ENCODE data around the gene C12orf42. TPM values are rescaled to one million over a fixed set of nuclear protein-coding genes. Genes with fewer than 3 reads are reported as not detected.

The C12orf42 gene
- 0.29 TPM in 1 of 2 replicates, not detected in the other for total RNA-seq
- long read RNA-seq = 0 reads

DNA sequence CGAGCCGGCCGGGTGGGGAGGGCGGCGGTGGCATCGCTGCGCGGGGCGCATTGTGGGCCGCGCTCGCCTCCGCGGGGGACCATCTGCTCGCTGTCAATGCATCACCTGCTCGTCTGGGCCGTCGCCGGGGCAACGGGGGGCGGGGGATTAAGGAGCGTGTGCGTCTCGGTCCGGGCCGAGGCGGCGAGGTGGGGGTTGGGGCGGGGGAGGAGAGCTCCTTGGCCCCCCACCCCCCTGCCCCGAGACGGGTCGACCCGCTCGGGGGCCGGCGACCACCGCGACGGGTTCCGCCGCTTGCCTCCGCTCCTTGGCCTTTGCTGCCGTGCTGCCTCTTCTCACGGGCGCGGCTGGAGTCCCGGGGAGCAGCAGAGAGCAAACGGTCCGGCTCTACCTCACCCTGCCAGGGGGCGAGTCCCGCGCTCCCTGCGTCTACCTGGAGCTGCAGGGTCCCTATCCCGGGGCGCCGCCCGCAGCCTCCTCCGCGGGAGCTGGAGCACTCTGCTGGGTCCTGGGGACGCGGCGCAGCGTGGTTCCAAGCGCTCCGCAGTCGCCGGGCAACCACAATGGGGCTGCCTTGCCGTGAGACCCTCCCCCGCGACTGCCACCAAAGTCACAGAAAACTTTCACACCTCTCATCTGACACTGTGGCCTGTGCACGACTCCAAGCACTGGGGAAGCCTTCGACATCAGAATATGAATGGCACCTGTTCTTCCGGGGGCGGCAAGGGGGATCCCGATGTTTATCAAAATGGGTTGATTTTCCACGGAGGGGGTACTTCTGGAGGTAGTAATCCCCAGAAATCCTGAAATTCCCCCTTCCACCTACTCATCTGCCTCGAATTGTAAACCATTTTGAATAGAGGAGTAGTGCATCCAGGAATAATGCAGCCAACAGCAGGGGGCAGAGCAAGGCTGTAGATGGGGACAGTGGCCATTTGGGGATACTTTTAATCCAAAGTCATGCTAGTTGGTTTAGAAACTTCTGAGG is at the start of gene C12orf42:
TSS of gene C12orf42 (minus strand) at position 500 of the 988 bp plus-strand sequence. CDS start 17,542 bp downstream, outside the sequence.
- Mint-ChIP-seq H3K9me3 (ENCODE audit: low read depth) (peaks cover 2% of the 10 kb centered on the region), H3K27ac (no peak within 1 kb of the TSS), H3K4me3 (ENCODE audit: low read depth) (peak within 1 kb of the TSS; percentile 66), H3K4me1 (ENCODE audit: low read depth) (peaks cover 2% of the 10 kb centered on the region), H3K27me3 (peaks cover 79% of the 10 kb centered on the region), H3K36me3 (ENCODE audit: insufficient read depth) (no peaks in the 10 kb centered on the region)
- peak; percentile 20 for DNase-seq (ENCODE audit: low spot score, unreplicated experiment)
- TF ChIP-seq, protein P1, sequence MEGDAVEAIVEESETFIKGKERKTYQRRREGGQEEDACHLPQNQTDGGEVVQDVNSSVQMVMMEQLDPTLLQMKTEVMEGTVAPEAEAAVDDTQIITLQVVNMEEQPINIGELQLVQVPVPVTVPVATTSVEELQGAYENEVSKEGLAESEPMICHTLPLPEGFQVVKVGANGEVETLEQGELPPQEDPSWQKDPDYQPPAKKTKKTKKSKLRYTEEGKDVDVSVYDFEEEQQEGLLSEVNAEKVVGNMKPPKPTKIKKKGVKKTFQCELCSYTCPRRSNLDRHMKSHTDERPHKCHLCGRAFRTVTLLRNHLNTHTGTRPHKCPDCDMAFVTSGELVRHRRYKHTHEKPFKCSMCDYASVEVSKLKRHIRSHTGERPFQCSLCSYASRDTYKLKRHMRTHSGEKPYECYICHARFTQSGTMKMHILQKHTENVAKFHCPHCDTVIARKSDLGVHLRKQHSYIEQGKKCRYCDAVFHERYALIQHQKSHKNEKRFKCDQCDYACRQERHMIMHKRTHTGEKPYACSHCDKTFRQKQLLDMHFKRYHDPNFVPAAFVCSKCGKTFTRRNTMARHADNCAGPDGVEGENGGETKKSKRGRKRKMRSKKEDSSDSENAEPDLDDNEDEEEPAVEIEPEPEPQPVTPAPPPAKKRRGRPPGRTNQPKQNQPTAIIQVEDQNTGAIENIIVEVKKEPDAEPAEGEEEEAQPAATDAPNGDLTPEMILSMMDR (IDR thresholded peaks at IDR 0.05; ENCODE audit: unreplicated experiment) = peak; percentile 65

DNA sequence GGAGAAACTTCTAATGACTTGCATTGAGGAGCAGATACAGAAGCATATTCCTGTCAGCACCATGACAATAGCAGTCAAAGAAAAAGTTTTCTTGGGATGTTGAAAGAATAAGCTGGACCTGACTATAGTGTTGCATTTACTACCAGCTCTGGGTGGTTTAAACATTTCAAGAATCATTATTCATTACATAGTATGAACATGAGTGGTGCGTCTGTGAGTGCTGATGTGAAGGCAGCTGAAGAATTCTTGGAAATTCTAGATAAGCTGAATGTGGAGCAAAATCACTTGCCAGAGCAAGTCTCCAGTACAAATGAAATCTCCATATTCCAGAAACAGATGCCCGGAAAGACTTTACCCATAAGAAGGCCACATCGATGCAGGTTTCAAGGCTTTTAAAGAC is 46.3 kb upstream of the C12orf42 start:
- TF ChIP-seq, protein P1 (IDR thresholded peaks at IDR 0.05; ENCODE audit: unreplicated experiment) = no peak
- no peaks in the 10 kb centered on the region for H3K4me1 Mint-ChIP-seq (ENCODE audit: low read depth)
- H3K27me3 Mint-ChIP-seq = peaks cover 65% of the 10 kb centered on the region
- no peak for DNase-seq (ENCODE audit: low spot score, unreplicated experiment)
- peaks cover 8% of the 10 kb centered on the region for H3K9me3 Mint-ChIP-seq (ENCODE audit: low read depth)
- no peak overlapping the region for H3K27ac Mint-ChIP-seq
- peaks cover 4% of the 10 kb centered on the region for H3K36me3 Mint-ChIP-seq (ENCODE audit: insufficient read depth)
- no peak overlapping the region for H3K4me3 Mint-ChIP-seq (ENCODE audit: low read depth)

DNA sequence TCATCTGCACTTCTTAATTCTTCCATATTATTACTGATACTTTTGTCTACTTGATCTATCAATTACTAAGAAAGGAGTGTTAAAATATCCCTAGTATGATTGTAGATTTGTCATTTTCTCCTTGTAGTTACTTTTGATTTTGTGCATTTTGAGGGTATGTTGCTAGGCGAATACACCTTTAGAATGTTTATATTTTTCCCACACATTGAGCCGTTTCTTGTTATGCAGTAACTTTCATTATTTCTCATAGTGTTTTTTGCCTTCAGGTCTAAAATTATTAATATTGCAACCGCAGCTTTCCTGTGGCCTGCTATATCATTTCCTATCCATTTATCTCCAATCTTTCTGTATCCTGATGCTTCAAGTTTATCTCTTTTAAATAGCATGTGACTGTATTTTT is 44.6 kb upstream of the C12orf42 start:
- TF ChIP-seq, protein P1 (IDR thresholded peaks at IDR 0.05; ENCODE audit: unreplicated experiment) = no peak
- H3K36me3 Mint-ChIP-seq (ENCODE audit: insufficient read depth) = peaks cover 4% of the 10 kb centered on the region
- no peak overlapping the region for H3K4me3 Mint-ChIP-seq (ENCODE audit: low read depth)
- H3K9me3 Mint-ChIP-seq (ENCODE audit: low read depth) = peaks cover 13% of the 10 kb centered on the region
- peaks cover 62% of the 10 kb centered on the region for H3K27me3 Mint-ChIP-seq
- no peak for DNase-seq (ENCODE audit: low spot score, unreplicated experiment)
- H3K4me1 Mint-ChIP-seq (ENCODE audit: low read depth) = no peaks in the 10 kb centered on the region
- H3K27ac Mint-ChIP-seq = no peak overlapping the region

DNA sequence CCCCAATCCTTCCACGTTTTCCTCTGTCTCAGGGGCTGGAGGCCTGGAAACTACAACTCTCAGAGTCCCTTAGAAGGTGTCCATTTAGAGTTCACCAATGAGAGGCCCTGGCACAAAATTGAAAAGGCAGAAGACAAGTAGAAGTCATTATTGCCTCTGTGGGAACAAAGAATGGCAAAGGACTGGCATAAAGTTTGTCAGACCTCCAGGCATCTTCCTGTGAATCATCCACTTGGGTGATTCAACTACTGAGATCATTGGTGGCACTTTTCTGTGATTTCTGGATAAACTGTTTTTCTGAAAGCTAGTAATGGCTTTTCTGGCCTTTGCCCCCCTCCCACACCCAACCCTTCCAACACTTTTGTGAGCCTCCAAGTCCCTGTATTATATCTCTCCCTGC is 42.6 kb upstream of the C12orf42 start:
- DNase-seq (ENCODE audit: low spot score, unreplicated experiment) = no peak
- no peaks in the 10 kb centered on the region for H3K36me3 Mint-ChIP-seq (ENCODE audit: insufficient read depth)
- TF ChIP-seq, protein P1 (IDR thresholded peaks at IDR 0.05; ENCODE audit: unreplicated experiment) = no peak
- peaks cover 4% of the 10 kb centered on the region for H3K9me3 Mint-ChIP-seq (ENCODE audit: low read depth)
- H3K27ac Mint-ChIP-seq = no peak overlapping the region
- H3K4me3 Mint-ChIP-seq (ENCODE audit: low read depth) = no peak overlapping the region
- peaks cover 55% of the 10 kb centered on the region for H3K27me3 Mint-ChIP-seq
- peaks cover 10% of the 10 kb centered on the region for H3K4me1 Mint-ChIP-seq (ENCODE audit: low read depth)

DNA sequence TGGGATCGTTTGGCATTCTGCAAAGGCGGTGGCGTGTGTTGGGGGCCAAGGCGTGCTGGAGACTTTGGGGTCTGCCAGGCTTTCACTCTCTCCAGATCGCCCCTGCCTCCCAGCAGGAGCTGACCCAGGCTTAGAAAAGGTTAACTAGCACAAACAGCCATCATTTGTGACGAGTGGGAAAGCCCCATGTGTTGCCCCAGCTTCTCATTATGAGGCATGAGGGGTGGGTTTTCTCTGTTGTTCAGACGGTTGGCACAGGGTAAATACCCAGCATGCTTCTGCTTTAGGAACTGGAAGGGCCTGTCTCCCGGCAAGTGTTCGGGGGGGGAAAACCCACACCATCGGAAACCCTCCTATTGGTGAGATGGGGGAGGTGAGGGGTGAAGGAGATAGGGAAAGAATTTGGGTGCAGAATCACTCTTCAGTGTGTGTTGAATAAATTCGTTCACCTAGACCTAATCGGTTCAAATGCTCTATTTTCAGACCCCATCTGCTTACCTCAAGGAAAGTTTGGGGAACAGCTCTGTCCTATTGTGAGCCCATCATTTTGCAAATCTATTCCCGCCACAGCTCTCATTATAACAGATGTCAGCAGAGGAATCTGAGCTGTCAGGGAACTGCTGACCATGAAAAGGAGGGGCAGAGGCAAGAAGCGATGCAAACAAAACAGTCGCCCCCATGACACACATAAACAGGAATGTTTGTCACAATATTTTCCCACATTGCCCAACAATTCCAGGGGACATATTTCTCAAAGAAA is 34.7 kb upstream of the C12orf42 start:
- Mint-ChIP-seq H3K27ac (no peak overlapping the region), H3K36me3 (ENCODE audit: insufficient read depth) (peaks cover 1% of the 10 kb centered on the region), H3K27me3 (peaks cover 50% of the 10 kb centered on the region), H3K4me3 (ENCODE audit: low read depth) (no peak overlapping the region), H3K9me3 (ENCODE audit: low read depth) (peaks cover 11% of the 10 kb centered on the region), H3K4me1 (ENCODE audit: low read depth) (peaks cover 18% of the 10 kb centered on the region)
- DNase-seq (ENCODE audit: low spot score, unreplicated experiment) = no peak
- TF ChIP-seq, protein P1 (IDR thresholded peaks at IDR 0.05; ENCODE audit: unreplicated experiment) = no peak
